Transverse colon (tissue), 4 donors: ENCODE measurements around the gene E2F4. TPM values are rescaled to one million over a fixed set of nuclear protein-coding genes. Genes with fewer than 3 reads are reported as not detected.
A peak's percentile ranks its signal among the peaks of the same experiment; 100 is the strongest.

Source experiments
- DNase-seq: peaks from one replicate; pipeline ENCODE4 v3.0.0-alpha.2; 2019
- H3K27ac ChIP-seq, 4 donors: fragments of 200-600 bp; sonication (generic); 2 replicates each; pipeline ENCODE4 v1.5.1; 2016 to 2018; ENCODE audit warnings: inconsistent platforms in 4 of 4
- H3K27me3 ChIP-seq: fragments of 200-600 bp; sonication (generic); 2 replicates; pipeline ENCODE4 v1.5.1; 2017; ENCODE audit warnings: inconsistent platforms
- H3K36me3 ChIP-seq, 4 donors: fragments of 200-600 bp; sonication (generic); 2 replicates each; pipeline ENCODE4 v1.5.1; 2017 to 2019; ENCODE audit warnings: inconsistent platforms in 4 of 4
- H3K4me1 ChIP-seq, 4 donors: fragments of 200-600 bp; sonication (generic); 2 replicates each; pipeline ENCODE4 v1.5.1; 2017 to 2020; ENCODE audit warnings: inconsistent platforms in 4 of 4
- H3K4me3 ChIP-seq, 4 donors: fragments of 200-600 bp; sonication (generic); 1 replicate in 1 of 4; 2 replicates in 3 of 4; pipeline versions ENCODE4 v1.5.1 to v1.6.1; 2017 to 2019; ENCODE audit warnings: inconsistent platforms in 4 of 4
- H3K9me3 ChIP-seq, 2 donors: fragments of 200-600 bp; sonication (generic); 2 replicates each; pipeline ENCODE4 v1.5.1; 2017 to 2019; ENCODE audit warnings: inconsistent platforms in 2 of 2
- CTCF ChIP-seq, 5 experiments: fragments of 200-600 bp in 3 of 5; fragments of 450-650 bp in 2 of 5; sonication (generic) in 3 of 5; IDR thresholded peaks; 1 replicate in 2 of 5; 2 replicates in 3 of 5; pipeline ENCODE4 v1.5.1; 2016 to 2017; ENCODE audit warnings: antibody characterized with exemption in 5 of 5, inconsistent platforms in 3 of 5, mild to moderate bottlenecking in 2 of 5, moderate library complexity in 1 of 5
- EP300 ChIP-seq: sonication (generic); formaldehyde crosslinking; IDR thresholded peaks from one replicate; pipeline ENCODE4 v1.6.1; 2017; ENCODE audit warnings: antibody characterized with exemption, low read depth
- POLR2A ChIP-seq: fragments of 450-650 bp; IDR thresholded peaks from one replicate; pipeline ENCODE4 v1.6.1; 2016; ENCODE audit warnings: antibody characterized with exemption, mild to moderate bottlenecking, moderate library complexity
- POLR2AphosphoS5 ChIP-seq, 3 donors: sonication (generic); formaldehyde crosslinking; IDR thresholded peaks; one replicate each; pipeline ENCODE4 v1.6.1; 2016; ENCODE audit warnings: antibody characterized with exemption in 3 of 3
- WGBS, 2 donors: methylation state at CpG; one replicate each; pipeline ENCODE4 v1.1.5; 2018; ENCODE audit warnings: low coverage in 1 of 2; 5-methylcytosine and 5-hydroxymethylcytosine counted together
- in situ Hi-C, 4 donors: fragments of 200-750 bp; cut with MboI; loops; one replicate each; pipeline versions ENCODE4 v1.15.0 to v1.15.1; 2017; ENCODE audit warnings: low sequenced_read_pairs in 3 of 4, low pct_ligation_motif_present in 1 of 4, low pct_unique_long_range_greater_than_20kb in 1 of 4
- intact Hi-C: fragments of 100-400 bp; cut with DNase I; formaldehyde crosslinking; loops from one replicate; pipeline ENCODE4 v1.15.1; 2023; ENCODE audit warnings: low total_unique reads
- total RNA-seq, 4 donors: library from RNA; depleted of rRNA; stranded (reverse); fragments of >200 nt; gene quantifications; one replicate each; pipeline ENCODE4 v1.1.0, GENCODE V29; 2016

The E2F4 gene
- total RNA-seq, 4 donors from 2014 or later, result 97.5 to 224 (median 159) TPM

- Histone ChIP-seq H3K27ac (peak overlapping the region; percentile 82 to 86 (median 84)), H3K4me1 (peaks cover 7 to 21% (median 16%) of the 10 kb centered on the region in 4 donors), H3K27me3 (no peaks in the 10 kb centered on the region), H3K36me3 (peaks cover 0 to 18% (median 9%) of the 10 kb centered on the region in 4 donors), H3K9me3 (no peaks in the 10 kb centered on the region), H3K4me3 (peak overlapping the region; percentile 68 to 94 (median 82))
- TF ChIP-seq CTCF (IDR thresholded peaks at IDR 0.05), result no peak
- TF ChIP-seq POLR2AphosphoS5 (IDR thresholded peaks at IDR 0.05), result no peak
- TF ChIP-seq POLR2A, result no peak
- no peak for TF ChIP-seq EP300
- intact Hi-C loops (no loop called here), in situ Hi-C loops (no loop called here)
- DNase-seq, result no peak
- 26 to 36% methylated on average over 4 to 12 of the region's 12 CpGs for WGBS, 2 donors
Measured at GRCh38 chr16:67226295-67226803, 34.4 kb downstream of the E2F4 start.

DNA sequence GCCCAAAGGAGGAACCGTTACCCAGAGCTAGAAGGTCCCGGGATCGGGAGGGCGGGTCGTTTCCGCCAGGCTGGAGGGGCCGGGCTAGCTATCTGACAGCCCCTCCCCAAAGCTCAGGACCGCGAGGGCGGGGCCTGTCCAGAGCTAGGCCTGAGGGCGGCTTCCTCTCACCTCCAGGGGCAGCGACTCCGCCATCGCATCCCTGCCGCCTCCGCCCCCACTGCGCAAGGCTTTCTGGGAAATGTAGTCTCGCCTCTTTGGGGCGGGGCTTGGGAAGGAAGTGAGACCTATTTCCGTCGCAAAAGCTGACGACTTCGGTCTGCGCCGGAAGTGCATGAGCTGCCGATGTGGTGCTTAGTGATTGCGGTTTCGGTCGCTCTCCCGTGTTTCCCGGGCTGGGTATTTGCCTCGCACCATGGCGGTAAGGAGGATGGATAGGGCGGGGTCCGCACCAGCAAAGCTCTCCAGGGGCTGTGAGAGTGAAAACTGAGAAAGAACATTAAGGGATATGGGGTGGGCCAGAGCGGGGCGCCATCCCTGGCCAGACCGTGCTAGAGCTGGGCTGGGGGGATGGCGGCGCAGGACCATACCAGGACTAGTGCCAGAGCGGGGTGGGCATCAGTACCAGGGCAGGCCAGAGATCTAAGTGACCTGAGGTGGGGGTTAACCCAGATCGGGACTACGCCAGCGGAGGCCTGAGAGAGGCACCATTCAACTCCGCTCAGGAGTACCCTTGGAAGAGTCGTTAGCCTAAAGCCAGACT is 35.0 kb downstream of the E2F4 start, which contains the start of gene TMEM208:
Gene TMEM208 (plus strand): TSS at position 327 of the 763 bp plus-strand sequence. CDS start 89 bp downstream, at position 416.
- Histone ChIP-seq H3K4me3 (peak within 1 kb of the TSS; percentile 68 to 94 (median 82)), H3K27ac (peak within 1 kb of the TSS; percentile 82 to 86 (median 84)), H3K4me1 (peaks cover 7 to 21% (median 16%) of the 10 kb centered on the region in 4 donors), H3K27me3 (no peaks in the 10 kb centered on the region), H3K9me3 (no peaks in the 10 kb centered on the region), H3K36me3 (peaks cover 0 to 18% (median 9%) of the 10 kb centered on the region in 4 donors)
- DNase-seq, result peak; percentile 98
- intact Hi-C loops (no loop called here), in situ Hi-C loops (no loop called here)
- 0% methylated on average over 45 of the region's 46 CpGs; no CpG with 5 or more reads in 1 of the 2 donors for WGBS, 2 donors
- peak; percentile 74 for TF ChIP-seq POLR2A
- TF ChIP-seq EP300, result no peak
- peak; percentile 89 to 93 (median 90) for TF ChIP-seq POLR2AphosphoS5 (IDR thresholded peaks at IDR 0.05)
- TF ChIP-seq CTCF (IDR thresholded peaks at IDR 0.05), result peak in 1 of 5 experiments; percentile 48

DNA sequence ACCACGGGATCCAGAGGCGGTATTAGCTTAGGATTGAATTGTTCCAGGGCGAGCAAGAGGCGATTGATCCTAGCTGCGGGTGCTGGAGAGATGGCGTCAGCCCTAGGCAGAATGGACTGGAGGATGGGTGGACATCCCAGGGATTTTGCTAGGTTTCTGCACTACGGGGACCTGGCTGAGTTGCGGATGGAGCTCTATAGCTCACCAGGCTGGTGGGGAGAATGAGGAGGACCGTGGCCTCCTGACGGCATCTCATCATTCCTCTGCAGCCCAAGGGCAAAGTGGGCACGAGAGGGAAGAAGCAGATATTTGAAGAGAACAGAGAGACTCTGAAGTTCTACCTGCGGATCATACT is 35.6 kb downstream of the E2F4 start:
- Histone ChIP-seq H3K27ac (peak overlapping the region; percentile 82 to 86 (median 84)), H3K36me3 (peaks cover 0 to 18% (median 9%) of the 10 kb centered on the region in 4 donors), H3K4me1 (peaks cover 7 to 21% (median 16%) of the 10 kb centered on the region in 4 donors), H3K4me3 (peak overlapping the region; percentile 68 to 94 (median 82)), H3K9me3 (no peaks in the 10 kb centered on the region), H3K27me3 (no peaks in the 10 kb centered on the region)
- no peak for DNase-seq
- in situ Hi-C loops, result no loop called here
- TF ChIP-seq POLR2AphosphoS5 (IDR thresholded peaks at IDR 0.05) (no peak), EP300 (no peak), POLR2A (no peak), CTCF (IDR thresholded peaks at IDR 0.05) (no peak)
- intact Hi-C loops, result no loop called here
- 10% methylated on average over 12 of the region's 12 CpGs; no CpG with 5 or more reads in 1 of the 2 donors for WGBS, 2 donors

DNA sequence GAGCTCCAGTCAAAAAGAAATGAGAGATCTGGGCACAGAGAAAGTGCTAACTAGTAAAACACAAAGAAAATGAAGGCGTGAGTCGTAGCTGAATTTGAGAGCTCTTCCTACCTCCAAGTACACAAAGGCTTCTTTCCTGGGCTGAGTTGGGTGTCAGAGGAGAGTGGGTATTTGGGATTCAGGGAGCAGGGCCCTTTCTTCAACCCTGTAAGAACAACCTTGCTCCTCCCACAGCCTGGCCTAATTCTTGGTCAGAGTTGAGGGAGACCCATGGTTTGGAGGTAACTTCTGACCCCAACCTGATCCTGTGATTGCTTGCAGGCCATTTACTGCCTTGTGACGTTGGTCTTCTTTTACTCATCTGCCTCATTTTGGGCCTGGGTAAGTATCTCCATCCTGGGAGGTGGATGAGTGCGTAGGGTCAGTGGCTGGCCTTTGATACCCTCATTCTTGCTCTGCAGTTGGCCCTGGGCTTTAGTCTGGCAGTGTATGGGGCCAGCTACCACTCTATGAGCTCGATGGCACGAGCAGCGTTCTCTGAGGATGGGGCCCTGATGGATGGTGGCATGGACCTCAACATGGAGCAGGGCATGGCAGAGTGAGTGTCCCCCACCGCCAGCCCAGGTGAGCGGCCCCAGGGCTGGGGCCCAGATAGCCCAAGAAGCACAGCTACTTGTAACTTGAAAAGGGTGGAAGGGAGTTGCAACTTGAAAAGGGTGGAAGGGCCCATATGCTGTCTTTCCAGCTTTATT is 36.3 kb downstream of the E2F4 start:
- intact Hi-C loops (no loop called here), in situ Hi-C loops (no loop called here)
- Histone ChIP-seq H3K4me1 (peaks cover 7 to 21% (median 16%) of the 10 kb centered on the region in 4 donors), H3K36me3 (peaks cover 0 to 18% (median 9%) of the 10 kb centered on the region in 4 donors), H3K4me3 (peak overlapping the region in 1 of 4 donors; percentile 93), H3K9me3 (no peaks in the 10 kb centered on the region), H3K27me3 (no peaks in the 10 kb centered on the region), H3K27ac (peak overlapping the region in 1 of 4 donors; percentile 86)
- WGBS, 2 donors, result 81 to 86% methylated on average over 4 to 9 of the region's 9 CpGs
- no peak for DNase-seq
- no peak for TF ChIP-seq EP300
- no peak for TF ChIP-seq POLR2A
- TF ChIP-seq POLR2AphosphoS5 (IDR thresholded peaks at IDR 0.05), result no peak
- TF ChIP-seq CTCF (IDR thresholded peaks at IDR 0.05), result no peak
